HG03280 (cell line): ENCODE measurements around the gene NAV2.

Experiments used
- ATAC-seq: cut with Tn5 transposase; IDR thresholded peaks from one replicate; pipeline ENCODE4 v1.9.1; 2021; ENCODE audit warnings: mild to moderate bottlenecking, moderate library complexity; ENCODE audit not compliant: unreplicated experiment

The NAV2 gene

GRCh38 chr11:19827399-19828135, 114.9 kb downstream of the NAV2 start:
- ATAC-seq: no peak

- ATAC-seq: no peak
Measured at GRCh38 chr11:19828382-19829108, 115.9 kb downstream of the NAV2 start.

- ATAC-seq: no peak
Measured at GRCh38 chr11:19829109-19829837, 116.6 kb downstream of the NAV2 start.

- ATAC-seq: no peak
Measured at GRCh38 chr11:19832086-19832750, 119.6 kb downstream of the NAV2 start.

- no peak for ATAC-seq
Measured at GRCh38 chr11:19832901-19833300, 120.3 kb downstream of the NAV2 start.

GRCh38 chr11:19834771-19835170, 122.1 kb downstream of the NAV2 start:
- no peak for ATAC-seq

- ATAC-seq: no peak
Measured at GRCh38 chr11:19836666-19837065, 124.0 kb downstream of the NAV2 start.

- ATAC-seq: no peak
Measured at GRCh38 chr11:19838994-19839768, 126.5 kb downstream of the NAV2 start.

- no peak for ATAC-seq
Measured at GRCh38 chr11:19840961-19841360, 128.3 kb downstream of the NAV2 start.

GRCh38 chr11:19842505-19842904, 129.9 kb downstream of the NAV2 start:
- no peak for ATAC-seq

GRCh38 chr11:19843079-19843478, 130.4 kb downstream of the NAV2 start:
- no peak for ATAC-seq

- ATAC-seq: no peak
Measured at GRCh38 chr11:19844012-19844411, 131.4 kb downstream of the NAV2 start.

- ATAC-seq: no peak
Measured at GRCh38 chr11:19844806-19845205, 132.2 kb downstream of the NAV2 start.

- ATAC-seq: no peak
Measured at GRCh38 chr11:19845626-19846025, 133.0 kb downstream of the NAV2 start.

- ATAC-seq: no peak
Measured at GRCh38 chr11:19846654-19847305, 134.1 kb downstream of the NAV2 start.

GRCh38 chr11:19848219-19848618, 135.6 kb downstream of the NAV2 start:
- ATAC-seq: no peak

- no peak for ATAC-seq
Measured at GRCh38 chr11:19849107-19849789, 136.6 kb downstream of the NAV2 start.

- no peak for ATAC-seq
Measured at GRCh38 chr11:19849947-19850593, 137.4 kb downstream of the NAV2 start.

GRCh38 chr11:19852288-19852687, 139.7 kb downstream of the NAV2 start:
- no peak for ATAC-seq
